Measurements from ENCODE around the gene GALNT18. TPM values are rescaled to one million over a fixed set of nuclear protein-coding genes. Genes with fewer than 3 reads are reported as not detected.

GALNT18 gene
- total RNA-seq, 2 experiments from 2014 or later = not detected

DNA sequence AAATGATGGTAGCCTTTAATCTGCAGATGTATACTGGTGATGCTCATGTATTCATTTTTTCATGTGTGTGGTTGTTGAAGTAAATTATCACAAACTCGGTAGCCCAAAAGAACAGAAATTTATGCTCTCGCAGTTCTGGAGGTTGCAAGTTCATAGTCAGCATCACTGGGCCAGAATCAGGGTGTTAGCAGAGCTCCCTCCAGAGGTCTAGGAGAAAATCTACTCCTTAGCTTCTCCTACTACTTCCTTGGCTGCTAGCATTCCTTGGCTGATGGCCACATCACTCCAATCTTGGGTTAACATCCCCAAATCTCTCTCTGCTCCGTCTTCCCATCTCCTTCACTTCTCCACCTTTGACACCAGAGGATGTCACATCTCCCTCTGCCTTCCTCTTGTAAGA, 45.3 kb upstream of the GALNT18 start:
- no TSS peak for BruUV-seq (replicated peaks)
- CTCF ChIA-PET (ENCODE audit: unreplicated experiment) = no interaction called here

DNA sequence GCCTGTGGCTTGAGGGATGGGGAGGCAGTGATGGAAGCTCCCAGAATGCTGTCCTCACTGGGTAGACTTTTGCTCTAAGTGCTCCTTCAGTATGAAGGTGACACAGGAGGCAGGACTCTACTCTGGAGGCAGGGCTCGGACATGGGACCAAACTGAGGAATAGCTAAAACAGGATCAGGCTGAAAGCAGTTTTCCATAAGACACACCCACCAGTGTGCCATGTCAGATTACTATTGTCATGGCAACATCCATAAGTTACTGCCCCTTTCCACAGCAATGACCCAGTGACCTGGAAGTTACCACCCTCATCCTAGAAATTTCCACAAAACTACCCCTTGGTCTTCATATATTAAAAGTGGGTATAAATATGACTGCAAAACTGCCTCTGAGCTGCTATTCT, 43.6 kb upstream of the GALNT18 start:
- Histone ChIP-seq H3K79me2 (ENCODE audit: insufficient read depth, low read depth, low read length) (no peaks in the 10 kb centered on the region), H3K4me3 (ENCODE audit: low read depth, low read length, poor library complexity, severe bottlenecking) (no peak overlapping the region), H4K20me1 (ENCODE audit: insufficient read depth, low read length) (no peaks in the 10 kb centered on the region), H3K27ac (ENCODE audit: low read depth, low read length, poor library complexity, severe bottlenecking) (no peak overlapping the region), H3K36me3 (ENCODE audit: insufficient read depth, low read length) (no peaks in the 10 kb centered on the region), H3K9me2 (ENCODE audit: insufficient read depth, low read length) (no peaks in the 10 kb centered on the region), H3K4me1 (ENCODE audit: insufficient read depth, low read length, poor library complexity, severe bottlenecking) (no peaks in the 10 kb centered on the region), H3K9me3 (ENCODE audit: low read length) (no peaks in the 10 kb centered on the region), H3K4me2 (ENCODE audit: low read length) (no peak overlapping the region), H2AFZ (ENCODE audit: low read length) (no peak overlapping the region)
- BruUV-seq (replicated peaks) = no TSS peak
- intact Hi-C loops (cut with micrococcal nuclease; ENCODE audit: unreplicated experiment) = no loop called here
- ChIA-PET POLR2A (no interaction called here), CTCF (ENCODE audit: unreplicated experiment) (no interaction called here)
- TF ChIP-seq EZH2phosphoT487 (IDR thresholded peaks at IDR 0.05; ENCODE audit: borderline replicate concordance, low read depth, low read length) = no peak
- TF ChIP-seq CTCF (conservative IDR thresholded peaks at IDR 0.05; ENCODE audit: low read length) = no peak
- no peak for DNase-seq (ENCODE audit: low spot score)

More for the DNA sequence above, 45.3 kb upstream of the GALNT18 start:
- no peaks in the 10 kb centered on the region for H3K36me3 ChIP-seq (ENCODE audit: insufficient read depth, low read length)
- H2AFZ ChIP-seq (ENCODE audit: low read length) = no peak overlapping the region
- H3K4me3 ChIP-seq (ENCODE audit: low read depth, low read length, poor library complexity, severe bottlenecking) = no peak overlapping the region
- no peaks in the 10 kb centered on the region for H3K79me2 ChIP-seq (ENCODE audit: insufficient read depth, low read depth, low read length)
- H3K4me2 ChIP-seq (ENCODE audit: low read length) = no peak overlapping the region
- POLR2A ChIA-PET = no interaction called here
- intact Hi-C loops (cut with micrococcal nuclease; ENCODE audit: unreplicated experiment) = no loop called here
- no peak overlapping the region for H3K27ac ChIP-seq (ENCODE audit: low read depth, low read length, poor library complexity, severe bottlenecking)
- no peak for DNase-seq (ENCODE audit: low spot score)
- no peaks in the 10 kb centered on the region for H3K9me3 ChIP-seq (ENCODE audit: low read length)
- TF ChIP-seq EZH2phosphoT487 (IDR thresholded peaks at IDR 0.05; ENCODE audit: borderline replicate concordance, low read depth, low read length) (no peak), CTCF (conservative IDR thresholded peaks at IDR 0.05; ENCODE audit: low read length) (peak; percentile 45; the same call in 1 of the 2 replicates)
- no peaks in the 10 kb centered on the region for H4K20me1 ChIP-seq (ENCODE audit: insufficient read depth, low read length)
- no peaks in the 10 kb centered on the region for H3K9me2 ChIP-seq (ENCODE audit: insufficient read depth, low read length)
- H3K4me1 ChIP-seq (ENCODE audit: insufficient read depth, low read length, poor library complexity, severe bottlenecking) = no peaks in the 10 kb centered on the region

GRCh38 chr11:11663907-11664306, 42.1 kb upstream of the GALNT18 start:
- H3K79me2 ChIP-seq (ENCODE audit: insufficient read depth, low read depth, low read length) = no peaks in the 10 kb centered on the region
- BruUV-seq (replicated peaks) = no TSS peak
- no peaks in the 10 kb centered on the region for H4K20me1 ChIP-seq (ENCODE audit: insufficient read depth, low read length)
- CTCF ChIA-PET (ENCODE audit: unreplicated experiment) = no interaction called here
- H3K4me1 ChIP-seq (ENCODE audit: insufficient read depth, low read length, poor library complexity, severe bottlenecking) = no peaks in the 10 kb centered on the region
- intact Hi-C loops (cut with micrococcal nuclease; ENCODE audit: unreplicated experiment) = no loop called here
- no peak for TF ChIP-seq CTCF (conservative IDR thresholded peaks at IDR 0.05; ENCODE audit: low read length)
- TF ChIP-seq EZH2phosphoT487 (IDR thresholded peaks at IDR 0.05; ENCODE audit: borderline replicate concordance, low read depth, low read length) = no peak
- no peaks in the 10 kb centered on the region for H3K9me3 ChIP-seq (ENCODE audit: low read length)
- no peak overlapping the region for H3K4me3 ChIP-seq (ENCODE audit: low read depth, low read length, poor library complexity, severe bottlenecking)
- no peaks in the 10 kb centered on the region for H3K36me3 ChIP-seq (ENCODE audit: insufficient read depth, low read length)
- no peak for DNase-seq (ENCODE audit: low spot score)
- H3K27ac ChIP-seq (ENCODE audit: low read depth, low read length, poor library complexity, severe bottlenecking) = no peak overlapping the region
- no peak overlapping the region for H3K4me2 ChIP-seq (ENCODE audit: low read length)
- no peaks in the 10 kb centered on the region for H3K9me2 ChIP-seq (ENCODE audit: insufficient read depth, low read length)
- H2AFZ ChIP-seq (ENCODE audit: low read length) = no peak overlapping the region
- POLR2A ChIA-PET = interaction anchor here (0.6 kb wide), 1 partner anchor 25 kb away, joined by 3 read pairs; no protein-coding TSS in a partner anchor

Measured in OCI-LY7 (cell line).